ENCODE results near the gene WDR5.

DNA sequence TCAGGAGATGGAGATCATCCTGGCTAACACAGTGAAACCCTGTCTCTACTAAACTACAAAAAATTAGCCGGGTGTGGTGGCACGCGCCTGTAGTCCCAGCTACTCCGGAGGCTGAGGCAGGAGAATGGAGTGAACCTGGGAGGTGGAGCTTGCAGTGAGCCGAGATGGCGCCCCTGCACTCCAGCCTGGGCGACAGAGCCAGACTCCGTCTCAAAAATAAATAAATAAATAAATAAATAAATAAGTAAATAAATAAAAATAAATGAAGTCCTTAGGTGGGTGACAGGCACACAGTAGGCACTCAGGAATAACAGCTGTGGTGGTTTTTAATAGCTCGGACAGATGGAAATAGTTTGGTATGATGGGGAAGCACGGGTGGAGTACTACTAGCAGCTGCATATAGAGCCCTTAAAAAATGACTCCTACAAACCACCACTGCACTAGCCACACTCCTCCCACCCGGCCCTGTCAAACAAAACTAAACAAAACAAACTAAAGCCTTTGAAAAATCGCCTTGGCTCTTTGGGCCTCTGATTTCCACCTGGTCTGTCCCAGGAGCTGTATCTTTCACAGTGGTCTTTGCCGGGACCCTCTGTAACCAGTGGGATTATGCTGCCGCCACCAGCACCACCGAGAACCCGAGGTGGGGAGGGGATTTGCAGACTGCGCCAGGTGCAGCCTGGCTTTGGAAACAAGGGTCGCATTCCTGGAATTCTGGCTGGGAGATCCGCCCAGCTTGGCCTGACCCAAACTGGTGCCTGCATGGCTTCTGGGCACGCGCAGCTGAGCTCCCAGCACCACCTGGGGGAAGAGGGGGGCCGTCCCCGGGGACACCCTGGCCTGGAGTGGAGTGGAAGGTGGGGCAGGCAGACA, 5.1 kb upstream of the WDR5 start:
- TF ChIP-seq, protein P1, sequence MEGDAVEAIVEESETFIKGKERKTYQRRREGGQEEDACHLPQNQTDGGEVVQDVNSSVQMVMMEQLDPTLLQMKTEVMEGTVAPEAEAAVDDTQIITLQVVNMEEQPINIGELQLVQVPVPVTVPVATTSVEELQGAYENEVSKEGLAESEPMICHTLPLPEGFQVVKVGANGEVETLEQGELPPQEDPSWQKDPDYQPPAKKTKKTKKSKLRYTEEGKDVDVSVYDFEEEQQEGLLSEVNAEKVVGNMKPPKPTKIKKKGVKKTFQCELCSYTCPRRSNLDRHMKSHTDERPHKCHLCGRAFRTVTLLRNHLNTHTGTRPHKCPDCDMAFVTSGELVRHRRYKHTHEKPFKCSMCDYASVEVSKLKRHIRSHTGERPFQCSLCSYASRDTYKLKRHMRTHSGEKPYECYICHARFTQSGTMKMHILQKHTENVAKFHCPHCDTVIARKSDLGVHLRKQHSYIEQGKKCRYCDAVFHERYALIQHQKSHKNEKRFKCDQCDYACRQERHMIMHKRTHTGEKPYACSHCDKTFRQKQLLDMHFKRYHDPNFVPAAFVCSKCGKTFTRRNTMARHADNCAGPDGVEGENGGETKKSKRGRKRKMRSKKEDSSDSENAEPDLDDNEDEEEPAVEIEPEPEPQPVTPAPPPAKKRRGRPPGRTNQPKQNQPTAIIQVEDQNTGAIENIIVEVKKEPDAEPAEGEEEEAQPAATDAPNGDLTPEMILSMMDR (IDR thresholded peaks at IDR 0.05), result no peak
- TF ChIP-seq POLR2A (IDR thresholded peaks at IDR 0.05), result peak in 1 of 2 donors; percentile 79
